DND-41 (cell line): ENCODE measurements around the gene GAPDH.
"Not testable (repeated sequence)": the region's sequence is repeated elsewhere in the genome, so short reads cannot be mapped to it uniquely, and the experiment has no call there.

Source experiments
- ATAC-seq: fragments of 200-7000 bp; cut with Tn5 transposase; 3 replicates; pipeline ENCODE4 v1.9.1; 2021; ENCODE audit warnings: low read depth; ENCODE audit not compliant: insufficient read depth
- DNase-seq: peaks from one replicate; pipeline ENCODE4 v3.0.0-alpha.2; 2020
- H2AFZ ChIP-seq: 2 replicates; pipeline ENCODE4 v1.6.0; 2012; ENCODE audit warnings: low read depth, low read length
- H3K27ac ChIP-seq: 2 replicates; pipeline ENCODE4 v1.5.1; 2012; ENCODE audit warnings: low read length, inconsistent platforms
- H3K27me3 ChIP-seq: fragments of 200-600 bp; sonication (generic); 2 replicates; pipeline ENCODE4 v1.6.0; 2012; ENCODE audit warnings: low read length, mild to moderate bottlenecking, inconsistent platforms; ENCODE audit not compliant: insufficient read depth, poor library complexity
- H3K36me3 ChIP-seq: 2 replicates; pipeline ENCODE4 v1.5.1; 2012; ENCODE audit warnings: low read length, inconsistent platforms; ENCODE audit not compliant: insufficient read depth
- H3K4me1 ChIP-seq: 2 replicates; pipeline ENCODE4 v1.5.1; 2012; ENCODE audit warnings: mild to moderate bottlenecking, low read length; ENCODE audit not compliant: insufficient read depth
- H3K4me2 ChIP-seq: 2 replicates; pipeline ENCODE4 v1.6.0; 2012; ENCODE audit warnings: mild to moderate bottlenecking, moderate library complexity, low read length, inconsistent platforms; ENCODE audit not compliant: insufficient read depth
- H3K4me3 ChIP-seq, 2 experiments: fragments of 200-600 bp in 1 of 2; shearing (Covaris generic) in 1 of 2; 2 replicates each; pipeline ENCODE4 v1.5.1; 2012 to 2016; ENCODE audit warnings: inconsistent platforms in 2 of 2, low read length in 2 of 2, mild to moderate bottlenecking in 2 of 2, low read depth in 1 of 2, moderate library complexity in 1 of 2
- H3K79me2 ChIP-seq: 2 replicates; pipeline ENCODE4 v1.6.0; 2012; ENCODE audit warnings: low read length, inconsistent platforms; ENCODE audit not compliant: insufficient read depth
- H3K9ac ChIP-seq: 2 replicates; pipeline ENCODE4 v1.6.0; 2012; ENCODE audit warnings: low read depth, mild to moderate bottlenecking, inconsistent platforms, low read length, moderate library complexity
- H3K9me3 ChIP-seq: 2 replicates; pipeline ENCODE4 v1.5.1; 2012; ENCODE audit warnings: low read length, moderate library complexity, mild to moderate bottlenecking, inconsistent platforms; ENCODE audit not compliant: insufficient read depth, severe bottlenecking
- H4K20me1 ChIP-seq: 2 replicates; pipeline ENCODE4 v1.6.0; 2012; ENCODE audit warnings: low read length; ENCODE audit not compliant: insufficient read depth
- CTCF ChIP-seq: IDR thresholded peaks from 2 replicates; pipeline ENCODE4 v1.5.1; 2012; ENCODE audit warnings: borderline replicate concordance, low read length, moderate library complexity, mild to moderate bottlenecking; ENCODE audit not compliant: poor library complexity, severe bottlenecking; ENCODE audit errors: extremely low read depth
- EZH2 ChIP-seq: IDR thresholded peaks from 3 replicates; pipeline ENCODE4 v1.6.1; 2012; ENCODE audit warnings: borderline replicate concordance, low read depth, mild to moderate bottlenecking, moderate library complexity, low read length, inconsistent platforms; ENCODE audit not compliant: severe bottlenecking

Gene GAPDH

GRCh38 chr12:6533923-6534694, at the start of gene GAPDH:
Gene GAPDH (plus strand): TSS chr12:6534517. CDS start chr12:6534833, 316 bp downstream.
- peaks cover 71% of the 10 kb centered on the region for H3K4me1 ChIP-seq
- TF ChIP-seq EZH2 (no peak), CTCF (no peak)
- peaks cover 60% of the 10 kb centered on the region for H3K79me2 ChIP-seq
- H3K27ac ChIP-seq, result peak within 1 kb of the TSS; percentile 99
- peak within 1 kb of the TSS; percentile 94 for H3K4me2 ChIP-seq
- H4K20me1 ChIP-seq, result peaks cover 43% of the 10 kb centered on the region
- H3K36me3 ChIP-seq, result peaks cover 76% of the 10 kb centered on the region
- peak within 1 kb of the TSS; percentile 98 for H3K9ac ChIP-seq
- no peaks in the 10 kb centered on the region for H3K27me3 ChIP-seq
- peak within 1 kb of the TSS; percentile 84 for H2AFZ ChIP-seq
- peak; percentile 95 for DNase-seq
- peak within 1 kb of the TSS; percentile 51 to 92 for H3K4me3 ChIP-seq
- peak; percentile 55 for ATAC-seq
- H3K9me3 ChIP-seq, result no peaks in the 10 kb centered on the region

DNA sequence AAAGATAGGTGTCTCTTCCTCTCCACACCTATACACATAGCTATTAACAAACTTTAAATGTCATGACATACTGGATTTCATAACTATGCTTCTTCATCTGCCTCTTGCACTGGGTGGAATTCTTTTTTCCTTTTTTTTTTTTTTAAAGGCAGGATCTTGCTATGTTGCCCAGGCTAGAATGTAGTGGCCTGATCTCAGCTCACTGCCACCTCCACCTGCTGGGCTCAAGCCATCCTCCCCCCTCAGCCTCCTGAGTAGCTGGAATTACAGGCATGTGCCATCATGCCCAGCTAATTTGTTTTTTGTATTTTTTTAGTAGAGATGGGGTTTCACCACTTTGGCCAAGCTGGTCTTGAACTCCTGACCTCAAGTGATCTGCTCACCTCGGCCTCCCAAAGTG, 46.1 kb upstream of the GAPDH start:
- no peaks in the 10 kb centered on the region for H3K9me3 ChIP-seq
- ATAC-seq (no peak), DNase-seq (no peak)
- no peaks in the 10 kb centered on the region for H4K20me1 ChIP-seq
- no peak overlapping the region for H3K9ac ChIP-seq
- no peak overlapping the region for H2AFZ ChIP-seq
- TF ChIP-seq EZH2 (no peak), CTCF (no peak)
- H3K4me1 ChIP-seq, result peaks cover 10% of the 10 kb centered on the region
- H3K27ac ChIP-seq, result no peak overlapping the region
- H3K79me2 ChIP-seq, result peaks cover 12% of the 10 kb centered on the region
- H3K4me2 ChIP-seq, result no peak overlapping the region
- peaks cover 9% of the 10 kb centered on the region; the same call in 1 of the 2 replicates for H3K36me3 ChIP-seq
- no peak overlapping the region for H3K4me3 ChIP-seq
- H3K27me3 ChIP-seq, result no peaks in the 10 kb centered on the region

GRCh38 chr12:6489449-6489848, 44.9 kb upstream of the GAPDH start:
- Histone ChIP-seq H3K4me1 (peaks cover 16% of the 10 kb centered on the region), H3K36me3 (peaks cover 9% of the 10 kb centered on the region; the same call in 1 of the 2 replicates), H3K4me2 (no peak overlapping the region), H3K9ac (no peak overlapping the region), H2AFZ (no peak overlapping the region), H3K27me3 (no peaks in the 10 kb centered on the region), H3K27ac (no peak overlapping the region), H3K79me2 (peaks cover 14% of the 10 kb centered on the region), H3K9me3 (no peaks in the 10 kb centered on the region), H4K20me1 (no peaks in the 10 kb centered on the region), H3K4me3 (no peak overlapping the region)
- no peak for TF ChIP-seq EZH2
- TF ChIP-seq CTCF, result no peak
- ATAC-seq (no peak), DNase-seq (no peak)

GRCh38 chr12:6490673-6491072, 43.6 kb upstream of the GAPDH start:
- H3K9me3 ChIP-seq, H2AFZ ChIP-seq, H3K9ac ChIP-seq, H4K20me1 ChIP-seq, H3K4me3 ChIP-seq, H3K4me2 ChIP-seq, H3K27ac ChIP-seq, DNase-seq, H3K27me3 ChIP-seq, ATAC-seq: not testable (repeated sequence)
- peaks cover 27% of the 10 kb centered on the region for H3K4me1 ChIP-seq
- H3K36me3 ChIP-seq, result peaks cover 18% of the 10 kb centered on the region
- peaks cover 26% of the 10 kb centered on the region for H3K79me2 ChIP-seq
